UCSD-AML1 (cell line): ENCODE data around the gene REEP5.
"Not testable (repeated sequence)": the region's sequence is repeated elsewhere in the genome, so short reads cannot be mapped to it uniquely, and the experiment has no call there.

Experiments used
- DNase-seq: peaks from one replicate; lab custom pipeline; 2025; ENCODE audit not compliant: unreplicated experiment; lab: John Stamatoyannopoulos, UW

Gene REEP5

GRCh38 chr5:112933651-112934365, 11.8 kb upstream of the REEP5 start:
- no peak for DNase-seq

- DNase-seq, result no peak
These were observed 11.1 kb upstream of the REEP5 start for GRCh38 chr5:112933105-112933504.

- no peak for DNase-seq
These were observed 9.4 kb upstream of the REEP5 start for GRCh38 chr5:112931473-112931872.

GRCh38 chr5:112930082-112930344, 8.0 kb upstream of the REEP5 start:
- DNase-seq, result no peak

GRCh38 chr5:112929336-112930081, 7.5 kb upstream of the REEP5 start:
- DNase-seq, result no peak

- no peak for DNase-seq
These were observed 2.0 kb upstream of the REEP5 start for GRCh38 chr5:112923988-112924387.

- DNase-seq, result peak; percentile 11
These were observed 1.3 kb upstream of the REEP5 start for GRCh38 chr5:112923148-112923917.

GRCh38 chr5:112921026-112921832, 798 bp downstream of the REEP5 start:
- peak; percentile 74 for DNase-seq

GRCh38 chr5:112919972-112920371, 2.1 kb downstream of the REEP5 start:
- DNase-seq, result no peak

GRCh38 chr5:112918679-112919078, 3.3 kb downstream of the REEP5 start:
- no peak for DNase-seq

- DNase-seq, result no peak
These were observed 3.9 kb downstream of the REEP5 start for GRCh38 chr5:112918136-112918535.

GRCh38 chr5:112917453-112917995, 4.5 kb downstream of the REEP5 start:
- no peak for DNase-seq

GRCh38 chr5:112915831-112916230, 6.2 kb downstream of the REEP5 start:
- DNase-seq, result no peak

- DNase-seq, result no peak
These were observed 7.4 kb downstream of the REEP5 start for GRCh38 chr5:112914584-112914983.

- DNase-seq, result no peak
These were observed 11.5 kb downstream of the REEP5 start for GRCh38 chr5:112910529-112910928.

GRCh38 chr5:112908854-112909253, 13.2 kb downstream of the REEP5 start:
- no peak for DNase-seq

GRCh38 chr5:112907166-112907631, 14.8 kb downstream of the REEP5 start:
- no peak for DNase-seq

GRCh38 chr5:112906637-112907036, 15.4 kb downstream of the REEP5 start:
- no peak for DNase-seq

- not testable (repeated sequence) for DNase-seq
These were observed 17.0 kb downstream of the REEP5 start for GRCh38 chr5:112904996-112905395.

- no peak for DNase-seq
These were observed 19.5 kb downstream of the REEP5 start for GRCh38 chr5:112902561-112902960.

GRCh38 chr5:112895682-112896081, 26.3 kb downstream of the REEP5 start:
- DNase-seq, result no peak
